Effector CD8-positive, alpha-beta T cell (primary cell): ENCODE measurements around the gene PSEN1.
"Not testable (repeated sequence)": the region's sequence is repeated elsewhere in the genome, so short reads cannot be mapped to it uniquely, and the experiment has no call there.

Experiments used
- DNase-seq: peaks from one replicate; lab custom pipeline; 2025; lab: John Stamatoyannopoulos, UW

The PSEN1 gene

DNA sequence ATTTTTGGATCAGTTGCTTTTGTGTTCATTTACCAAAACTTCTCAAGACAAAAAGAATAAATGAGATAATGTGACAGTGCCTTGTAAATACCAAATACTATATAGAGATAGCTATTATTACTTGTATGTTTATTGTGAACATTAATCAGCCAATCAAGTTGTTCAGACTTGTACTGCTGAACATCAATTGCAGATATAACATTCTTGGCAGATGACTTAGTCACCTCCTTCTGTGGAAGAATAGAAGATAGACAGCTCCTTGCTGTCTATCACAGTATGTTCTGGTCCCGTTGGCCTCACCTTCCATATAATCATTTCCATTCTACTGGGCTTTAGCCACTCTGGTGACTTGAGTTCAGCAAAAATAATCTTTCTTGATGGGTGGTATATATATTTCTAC is 30.1 kb downstream of the PSEN1 start:
- no peak for DNase-seq

DNA sequence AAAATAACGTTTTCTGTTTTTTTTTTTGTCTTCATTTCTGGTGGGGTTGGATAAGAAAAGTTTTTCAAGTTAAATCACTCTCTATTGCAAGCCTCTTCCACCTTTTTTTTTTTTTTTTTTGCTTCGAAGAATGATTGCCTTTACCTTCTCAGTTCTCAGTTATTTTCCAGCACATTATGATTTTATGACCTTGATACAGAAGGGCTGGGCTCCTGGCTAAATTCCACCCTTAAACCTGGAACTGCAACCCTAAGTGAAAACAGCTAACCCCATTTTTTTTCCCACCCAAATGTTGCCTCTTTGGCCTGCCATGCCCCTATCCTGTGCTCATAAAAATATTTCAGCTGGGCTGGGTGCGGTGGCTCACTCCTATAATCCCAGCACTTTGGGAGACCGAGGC is 31.4 kb downstream of the PSEN1 start:
- DNase-seq: no peak

DNA sequence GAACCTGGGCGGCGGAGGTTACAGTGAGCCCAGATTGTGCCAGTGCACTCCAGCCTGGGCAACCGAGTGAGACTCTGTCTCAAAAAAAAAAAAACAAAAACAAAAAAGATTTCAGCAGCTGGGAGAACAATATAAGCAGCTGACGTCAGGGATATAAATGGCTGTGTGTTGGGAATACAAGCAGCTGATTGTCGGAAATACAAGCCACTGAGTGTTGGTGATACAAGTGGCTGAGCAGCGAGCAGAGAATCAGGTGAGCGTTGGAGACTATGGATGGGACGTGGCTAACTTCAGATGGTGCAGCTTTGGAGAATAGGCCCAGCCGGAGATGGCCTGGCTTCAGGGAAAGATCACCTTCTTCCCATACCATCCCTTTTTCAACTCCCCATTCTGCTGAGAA is 32.0 kb downstream of the PSEN1 start:
- DNase-seq: no peak

DNA sequence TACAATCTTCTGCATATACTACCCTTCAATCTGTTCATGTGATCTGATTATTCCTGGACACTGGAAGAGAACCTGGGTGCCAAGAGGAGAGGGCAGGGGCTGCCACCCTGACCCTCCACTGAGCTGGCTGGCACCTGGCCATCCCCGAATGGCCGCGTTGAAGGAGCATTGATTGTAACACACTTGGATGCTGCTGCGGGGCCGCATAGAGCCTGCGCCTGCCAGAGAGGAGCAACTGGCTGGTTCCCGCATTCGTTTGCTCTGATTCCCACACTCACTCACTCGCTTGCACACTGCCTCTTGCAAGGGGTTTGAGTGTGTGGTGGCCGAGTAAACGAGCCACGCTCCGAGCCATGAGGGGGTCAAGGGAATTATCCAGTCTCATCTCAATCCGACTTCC is 32.4 kb downstream of the PSEN1 start:
- DNase-seq: no peak

DNA sequence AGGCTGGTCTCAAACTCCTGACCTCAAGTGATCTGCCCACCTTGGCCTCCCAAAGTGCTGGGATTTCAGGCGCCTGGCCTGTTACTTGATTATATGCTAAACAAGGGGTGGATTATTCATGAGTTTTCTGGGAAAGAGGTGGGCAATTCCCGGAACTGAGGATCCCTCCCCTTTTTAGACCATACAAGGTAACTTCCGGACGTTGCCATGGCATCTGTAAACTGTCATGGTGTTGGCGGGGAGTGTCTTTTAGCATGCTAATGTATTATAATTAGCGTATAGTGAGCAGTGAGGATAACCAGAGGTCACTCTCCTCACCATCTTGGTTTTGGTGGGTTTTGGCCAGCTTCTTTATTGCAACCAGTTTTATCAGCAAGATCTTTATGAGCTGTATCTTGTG is 33.5 kb downstream of the PSEN1 start:
- DNase-seq: not testable (repeated sequence)

DNA sequence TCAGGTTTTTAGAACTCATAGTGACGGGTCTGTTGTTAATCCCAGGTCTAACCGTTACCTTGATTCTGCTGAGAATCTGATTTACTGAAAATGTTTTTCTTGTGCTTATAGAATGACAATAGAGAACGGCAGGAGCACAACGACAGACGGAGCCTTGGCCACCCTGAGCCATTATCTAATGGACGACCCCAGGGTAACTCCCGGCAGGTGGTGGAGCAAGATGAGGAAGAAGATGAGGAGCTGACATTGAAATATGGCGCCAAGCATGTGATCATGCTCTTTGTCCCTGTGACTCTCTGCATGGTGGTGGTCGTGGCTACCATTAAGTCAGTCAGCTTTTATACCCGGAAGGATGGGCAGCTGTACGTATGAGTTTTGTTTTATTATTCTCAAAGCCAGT is 34.4 kb downstream of the PSEN1 start:
- no peak for DNase-seq

DNA sequence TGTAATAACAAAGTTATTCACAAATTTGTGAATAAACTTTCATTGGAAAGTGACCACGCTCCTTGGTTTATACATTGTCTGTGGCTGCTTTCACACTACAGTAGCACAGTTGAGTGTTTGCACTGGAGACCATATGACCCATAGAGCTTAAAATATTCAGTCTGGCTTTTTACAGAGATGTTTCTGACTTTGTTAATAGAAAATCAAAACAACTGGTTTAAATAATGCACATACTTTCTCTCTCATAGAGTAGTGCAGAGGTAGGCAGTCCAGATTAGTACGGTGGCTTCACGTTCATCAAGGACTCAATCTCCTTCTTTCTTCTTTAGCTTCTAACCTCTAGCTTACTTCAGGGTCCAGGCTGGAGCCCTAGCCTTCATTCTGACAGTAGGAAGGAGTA is 36.2 kb downstream of the PSEN1 start:
- DNase-seq: no peak

DNA sequence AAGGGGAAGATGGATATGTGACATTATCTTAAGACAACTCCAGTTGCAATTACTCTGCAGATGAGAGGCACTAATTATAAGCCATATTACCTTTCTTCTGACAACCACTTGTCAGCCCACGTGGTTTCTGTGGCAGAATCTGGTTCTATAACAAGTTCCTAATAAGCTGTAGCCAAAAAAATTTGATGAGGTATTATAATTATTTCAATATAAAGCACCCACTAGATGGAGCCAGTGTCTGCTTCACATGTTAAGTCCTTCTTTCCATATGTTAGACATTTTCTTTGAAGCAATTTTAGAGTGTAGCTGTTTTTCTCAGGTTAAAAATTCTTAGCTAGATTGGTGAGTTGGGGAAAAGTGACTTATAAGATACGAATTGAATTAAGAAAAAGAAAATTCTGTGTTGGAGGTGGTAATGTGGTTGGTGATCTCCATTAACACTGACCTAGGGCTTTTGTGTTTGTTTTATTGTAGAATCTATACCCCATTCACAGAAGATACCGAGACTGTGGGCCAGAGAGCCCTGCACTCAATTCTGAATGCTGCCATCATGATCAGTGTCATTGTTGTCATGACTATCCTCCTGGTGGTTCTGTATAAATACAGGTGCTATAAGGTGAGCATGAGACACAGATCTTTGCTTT is 36.9 kb downstream of the PSEN1 start:
- no peak for DNase-seq

DNA sequence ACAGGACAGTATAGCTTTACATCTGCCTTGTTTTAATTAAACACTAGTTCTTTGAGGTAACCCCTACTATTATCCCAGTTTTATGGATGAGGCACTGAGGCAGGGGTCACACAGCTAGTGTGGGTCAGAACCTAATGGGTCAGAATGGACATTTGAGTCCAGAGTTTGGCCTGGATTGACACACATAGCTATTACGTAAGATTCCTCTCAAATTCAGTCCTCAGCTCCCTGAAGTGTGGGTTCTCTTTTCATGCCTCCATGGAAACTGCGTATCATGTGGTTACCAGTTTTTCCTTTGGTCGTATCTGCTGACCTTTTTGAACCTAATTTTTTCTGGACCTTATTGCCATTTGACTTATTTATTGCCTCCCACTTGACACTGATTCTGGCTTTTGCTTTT is 40.4 kb downstream of the PSEN1 start:
- no peak for DNase-seq

DNA sequence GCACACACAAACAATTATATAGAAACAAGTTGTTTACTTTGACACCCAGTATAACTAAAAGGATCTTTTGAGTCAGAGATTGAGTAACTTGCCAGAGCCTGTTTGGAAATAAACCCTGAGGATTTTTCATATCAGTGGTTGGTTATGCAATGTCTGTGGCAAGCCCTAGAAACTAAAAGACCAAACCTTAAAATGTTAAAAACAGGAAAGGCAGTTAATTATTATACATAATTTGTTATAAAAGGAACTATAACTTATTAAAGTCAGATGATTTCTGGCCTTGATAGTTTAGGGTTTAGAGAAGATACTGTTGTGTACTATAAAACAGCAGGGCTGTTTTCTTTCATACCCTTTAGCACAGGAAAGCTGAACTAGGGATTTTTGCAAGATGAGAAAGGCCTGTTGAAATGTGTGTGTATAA is 44.1 kb downstream of the PSEN1 start:
- DNase-seq: no peak

DNA sequence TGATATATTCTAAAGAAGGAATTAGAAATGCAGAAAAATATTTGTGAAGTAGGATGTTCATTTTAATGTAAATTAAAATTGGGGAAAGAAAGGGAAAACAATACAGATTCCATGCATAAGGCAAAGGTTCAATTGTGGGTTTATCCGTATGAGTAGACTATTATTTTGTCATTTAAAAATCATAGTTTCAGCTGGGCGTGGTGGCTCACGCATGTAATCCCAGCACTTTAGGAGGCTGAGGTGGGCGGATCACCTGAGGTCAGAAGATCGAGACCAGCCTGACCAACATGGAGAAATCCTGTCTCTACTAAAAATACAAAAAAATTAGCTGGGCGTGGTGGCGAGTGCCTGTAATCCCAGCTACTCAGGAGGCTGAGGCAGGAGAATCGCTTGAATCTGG is 44.7 kb downstream of the PSEN1 start:
- DNase-seq: not testable (repeated sequence)

DNA sequence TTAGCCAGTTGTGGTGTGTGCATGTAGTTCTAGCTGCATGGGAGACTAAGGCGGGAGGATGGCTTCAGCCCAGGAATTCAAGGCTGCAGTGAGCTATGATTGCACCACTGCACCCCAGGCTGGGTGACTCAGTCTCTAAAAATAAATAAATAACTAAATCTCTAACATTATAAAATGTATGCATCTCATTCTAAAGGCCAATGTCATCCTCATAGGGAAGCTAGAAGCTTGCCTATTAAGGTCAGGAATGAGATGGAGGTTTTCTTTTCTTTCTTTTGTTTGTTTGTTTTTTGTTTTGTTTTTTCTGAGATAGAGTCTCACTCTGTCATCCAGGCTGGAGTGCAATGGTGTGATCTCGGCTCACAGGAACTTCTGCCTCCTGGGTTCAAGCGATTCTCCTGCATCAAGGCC is 52.2 kb downstream of the PSEN1 start:
- no peak for DNase-seq

DNA sequence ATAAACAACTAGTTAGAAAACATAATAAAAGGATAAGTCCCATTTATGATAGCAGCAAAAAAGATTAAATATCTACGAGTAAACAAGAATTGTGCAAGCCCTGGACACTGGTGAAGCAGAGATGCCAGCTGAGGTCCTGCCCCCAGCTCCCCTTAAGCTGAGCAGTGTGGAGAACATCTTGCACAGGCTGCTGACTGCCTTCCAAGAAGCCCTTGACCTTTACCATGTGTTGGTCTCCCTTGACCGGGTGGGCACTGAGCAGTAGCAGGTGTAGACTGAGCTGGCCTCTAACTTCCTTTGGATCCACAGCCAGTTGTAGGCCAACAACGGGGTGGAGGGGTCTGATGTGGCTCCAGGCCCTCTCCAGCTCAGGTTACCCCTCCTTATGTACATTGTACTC is 53.3 kb downstream of the PSEN1 start:
- DNase-seq: no peak

DNA sequence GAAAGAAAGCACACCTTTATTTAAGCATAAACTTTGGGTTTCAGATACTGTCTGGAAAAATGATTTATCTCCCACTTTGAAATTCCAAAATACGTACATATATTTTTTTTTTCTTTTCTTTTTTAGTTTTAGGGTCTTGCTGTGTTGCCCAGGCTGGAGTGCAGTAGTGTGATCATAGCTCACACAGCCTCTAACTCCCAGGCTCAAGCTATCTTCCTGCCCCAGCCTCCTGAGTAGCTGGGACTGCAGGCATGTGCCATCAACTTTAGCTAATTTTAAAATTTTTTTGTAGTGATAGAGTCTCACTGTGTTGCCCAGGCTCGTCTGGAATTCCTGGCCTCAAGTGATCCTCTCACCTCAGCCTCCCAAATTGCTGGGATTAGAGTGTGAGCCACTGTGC is 55.1 kb downstream of the PSEN1 start:
- no peak for DNase-seq

DNA sequence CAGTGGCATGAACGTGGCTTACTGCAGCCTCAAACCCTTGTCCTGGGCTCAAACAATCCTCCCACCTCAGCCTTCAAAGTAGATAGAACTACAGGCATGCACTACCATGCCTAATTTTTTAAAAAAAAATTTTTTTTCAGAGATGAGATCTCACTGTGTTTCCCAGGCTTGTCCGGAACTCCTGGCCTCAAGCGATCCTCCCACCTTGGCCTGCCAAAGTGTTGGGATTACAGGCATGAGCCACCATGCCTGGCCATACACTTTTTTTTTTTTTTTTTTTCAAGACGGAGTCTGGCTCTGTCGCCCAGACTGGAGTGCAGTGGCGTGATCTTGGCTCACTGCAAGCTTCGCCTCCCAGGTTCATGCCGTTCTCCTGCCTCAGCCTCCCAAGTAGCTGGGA is 58.0 kb downstream of the PSEN1 start:
- DNase-seq: not testable (repeated sequence)

DNA sequence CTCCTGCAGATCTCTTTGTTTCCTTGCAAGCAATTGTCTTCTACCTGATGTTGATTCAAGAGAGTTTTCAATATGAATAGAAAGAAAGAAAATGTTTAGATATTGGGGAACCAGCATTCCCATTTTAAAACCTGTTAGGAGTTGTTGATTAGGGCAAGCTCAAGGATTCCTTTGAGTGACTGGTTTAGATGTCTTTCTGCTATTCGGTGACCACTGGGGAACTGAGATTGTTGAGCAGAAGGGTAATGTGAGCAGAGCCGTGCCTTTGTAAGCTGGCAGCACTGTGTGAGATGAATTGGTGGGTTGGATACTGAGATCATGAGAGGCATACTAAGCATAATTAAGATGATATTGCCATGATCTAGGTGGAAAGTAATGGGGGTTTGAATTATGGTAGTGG is 61.9 kb downstream of the PSEN1 start:
- DNase-seq: no peak

DNA sequence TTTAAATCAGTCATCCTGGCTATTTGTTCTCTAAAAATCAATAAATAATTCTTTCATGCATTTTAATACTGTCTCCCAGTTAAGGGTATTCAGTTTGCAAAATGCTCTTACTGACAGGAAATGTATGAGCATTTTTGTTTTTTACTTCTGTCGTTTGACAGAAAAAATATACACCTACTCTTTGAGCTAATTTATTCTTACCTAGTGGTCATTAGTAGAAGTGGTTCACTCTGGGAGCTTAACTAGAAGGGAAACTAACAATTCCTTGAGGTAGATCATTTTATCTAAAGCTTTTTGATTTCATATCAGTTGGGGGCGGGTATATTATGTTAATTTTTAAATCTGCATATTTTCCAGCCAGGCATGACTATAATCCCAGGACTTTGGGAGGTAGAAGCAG is 67.2 kb downstream of the PSEN1 start:
- no peak for DNase-seq

DNA sequence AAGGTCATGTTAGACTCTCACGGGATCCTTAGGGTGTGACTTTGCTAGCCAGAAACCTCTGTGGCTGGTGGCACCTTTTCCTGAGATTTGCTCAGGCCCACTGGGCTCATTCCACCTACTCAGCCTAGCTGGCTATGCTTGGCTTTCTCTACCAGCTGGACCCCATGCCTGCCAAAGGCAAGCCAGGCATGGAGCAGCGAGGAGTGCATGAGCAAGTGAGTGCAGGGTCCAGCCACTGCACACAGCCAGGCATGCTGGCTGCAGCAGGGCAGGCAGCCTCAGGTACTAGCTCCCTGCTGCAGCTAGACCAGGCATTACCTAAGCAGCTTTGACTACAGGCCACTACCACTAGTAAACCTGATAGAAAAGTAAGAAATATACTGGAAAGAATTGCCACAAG is 71.3 kb downstream of the PSEN1 start:
- DNase-seq: no peak

DNA sequence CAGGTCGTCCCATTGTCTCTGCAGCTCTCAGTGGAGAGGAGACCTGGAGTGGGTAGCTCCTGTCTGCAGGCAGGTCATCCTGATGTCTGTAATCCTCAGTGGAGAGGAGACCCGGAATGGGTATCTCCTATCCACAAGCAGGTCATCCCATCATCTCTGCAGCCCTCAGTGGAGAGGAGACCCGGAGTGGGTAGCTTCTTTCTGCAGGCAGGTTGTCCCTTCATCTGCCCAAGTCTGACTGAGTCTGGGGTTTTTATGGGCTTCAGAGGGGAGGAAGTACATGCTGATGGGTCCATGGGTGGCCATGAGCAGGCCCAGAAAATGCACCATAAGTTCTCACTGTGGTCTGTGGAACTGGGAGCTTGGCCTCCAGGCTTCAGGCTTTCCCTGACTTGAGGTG is 72.1 kb downstream of the PSEN1 start:
- DNase-seq: no peak

DNA sequence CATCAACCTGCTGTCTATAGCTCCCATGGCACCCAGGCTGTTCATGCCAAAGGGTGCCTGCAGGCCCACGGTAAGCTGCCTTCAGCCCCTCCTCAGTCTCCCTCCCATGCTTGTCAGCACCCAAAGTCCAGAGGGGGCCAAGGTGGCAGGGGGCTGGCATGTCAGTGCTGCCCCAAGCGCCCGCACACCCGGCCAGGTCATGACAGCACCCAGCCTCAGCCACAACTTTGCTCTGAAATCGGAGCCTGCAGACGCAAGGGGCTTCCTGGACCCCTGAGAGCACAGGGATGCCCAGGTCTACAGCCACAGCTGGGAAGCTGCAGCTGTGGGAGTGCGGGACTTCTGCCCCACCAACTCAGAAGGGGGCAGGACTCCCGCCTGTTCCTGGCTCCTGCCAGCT is 72.5 kb downstream of the PSEN1 start:
- DNase-seq: no peak

DNA sequence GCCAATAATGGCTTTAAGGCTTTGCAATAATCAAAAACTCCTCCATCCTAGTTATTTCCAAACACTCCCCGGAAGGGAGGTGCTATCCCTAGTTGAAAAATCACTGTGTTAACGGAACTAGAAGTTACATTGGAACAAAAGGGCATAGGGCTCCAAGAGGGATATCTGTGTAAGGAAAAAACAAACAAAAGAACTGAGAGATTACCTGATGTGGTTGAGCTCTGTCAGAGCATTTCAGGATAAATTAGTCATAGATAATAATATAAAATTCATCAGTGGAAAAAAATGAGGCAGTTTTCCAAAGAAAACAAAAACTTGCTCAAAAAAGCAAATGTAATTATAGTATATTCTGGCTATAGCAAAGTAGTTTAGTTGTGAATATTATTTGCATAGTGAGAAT is 73.6 kb downstream of the PSEN1 start:
- no peak for DNase-seq

DNA sequence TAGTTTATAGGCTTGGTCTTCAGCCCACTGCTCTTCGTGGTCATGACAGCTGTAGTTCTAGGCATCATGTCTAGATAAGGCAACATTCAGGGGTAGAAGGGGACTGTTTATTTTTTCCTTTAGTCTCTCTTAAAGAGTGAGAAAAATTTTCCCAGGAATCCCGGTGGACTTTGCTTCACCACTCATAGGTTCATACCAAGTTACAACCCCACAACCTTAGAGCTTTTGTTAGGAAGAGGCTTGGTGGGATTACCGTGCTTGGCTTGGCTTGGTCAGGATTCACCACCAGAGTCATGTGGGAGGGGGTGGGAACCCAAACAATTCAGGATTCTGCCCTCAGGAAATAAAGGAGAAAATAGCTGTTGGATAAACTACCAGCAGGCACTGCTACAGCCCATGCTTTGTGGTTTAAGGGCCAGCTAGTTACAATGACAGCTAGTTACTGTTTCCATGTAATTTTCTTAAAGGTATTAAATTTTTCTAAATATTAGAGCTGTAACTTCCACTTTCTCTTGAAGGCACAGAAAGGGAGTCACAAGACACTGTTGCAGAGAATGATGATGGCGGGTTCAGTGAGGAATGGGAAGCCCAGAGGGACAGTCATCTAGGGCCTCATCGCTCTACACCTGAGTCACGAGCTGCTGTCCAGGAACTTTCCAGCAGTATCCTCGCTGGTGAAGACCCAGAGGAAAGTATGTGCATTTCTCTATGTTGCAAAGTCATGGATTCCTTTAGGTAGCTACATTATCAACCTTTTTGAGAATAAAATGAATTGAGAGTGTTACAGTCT is 75.1 kb downstream of the PSEN1 start:
- DNase-seq: no peak

DNA sequence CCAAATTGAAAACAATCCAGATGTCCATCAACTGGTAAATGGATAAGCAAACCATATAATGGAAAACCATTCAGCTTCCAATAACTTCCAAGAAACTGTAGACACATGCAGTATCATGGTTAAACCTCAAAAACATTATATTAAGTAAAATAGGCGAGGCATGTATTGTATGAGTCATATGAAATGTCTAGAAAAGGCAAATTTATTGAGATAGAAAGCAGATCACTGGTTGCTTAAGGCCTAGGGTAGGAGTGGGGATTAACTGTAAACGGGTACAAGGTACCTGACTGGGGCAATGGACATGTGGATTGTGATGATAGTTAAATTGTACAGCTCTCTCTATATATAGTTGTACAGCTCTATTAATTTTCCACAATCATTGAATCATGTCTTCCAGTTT is 79.7 kb downstream of the PSEN1 start:
- DNase-seq: no peak

DNA sequence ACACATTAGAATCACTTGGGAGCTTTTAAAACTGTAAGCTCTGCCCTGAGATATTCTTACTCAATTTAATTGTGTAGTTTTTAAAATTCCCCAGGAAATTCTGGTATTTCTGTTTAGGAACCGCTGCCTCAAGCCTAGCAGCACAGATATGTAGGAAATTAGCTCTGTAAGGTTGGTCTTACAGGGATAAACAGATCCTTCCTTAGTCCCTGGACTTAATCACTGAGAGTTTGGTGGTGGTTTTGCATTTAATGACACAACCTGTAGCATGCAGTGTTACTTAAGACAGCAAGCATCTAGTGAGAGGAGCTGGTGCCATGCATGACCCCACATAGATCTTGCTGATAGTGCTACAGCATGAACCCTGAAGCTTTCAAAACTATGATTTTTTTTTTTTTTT is 81.1 kb downstream of the PSEN1 start:
- no peak for DNase-seq
